ENCODE measurements around the gene RAD51C.
"Not testable (repeated sequence)": the region's sequence is repeated elsewhere in the genome, so short reads cannot be mapped to it uniquely, and the experiment has no call there.

Gene RAD51C

GRCh38 chr17:58741121-58741625 is 48.8 kb downstream of the RAD51C start:
- DNase-seq (ENCODE audit: low read depth), result peak; percentile 85

- DNase-seq (ENCODE audit: low read depth), result no peak
These were observed 55.3 kb downstream of the RAD51C start for GRCh38 chr17:58747674-58748073.

GRCh38 chr17:58749627-58750026 is 57.2 kb downstream of the RAD51C start:
- not testable (repeated sequence) for DNase-seq (ENCODE audit: low read depth)

GRCh38 chr17:58753026-58753425 is 60.6 kb downstream of the RAD51C start:
- no peak for DNase-seq (ENCODE audit: low read depth)

GRCh38 chr17:58755269-58755576 is 62.8 kb downstream of the RAD51C start:
- DNase-seq (ENCODE audit: low read depth), result no peak

GRCh38 chr17:58755577-58756245 is 63.3 kb downstream of the RAD51C start, which contains the start of gene PPM1E:
Gene PPM1E (plus strand): TSS chr17:58755854.
- peak; percentile 33 for DNase-seq (ENCODE audit: low read depth)

- no peak for DNase-seq (ENCODE audit: low read depth)
These were observed 64.1 kb downstream of the RAD51C start for GRCh38 chr17:58756246-58757161.

- DNase-seq (ENCODE audit: low read depth), result no peak
These were observed 64.8 kb downstream of the RAD51C start for GRCh38 chr17:58757162-58757613.

- no peak for DNase-seq (ENCODE audit: low read depth)
These were observed 66.5 kb downstream of the RAD51C start for GRCh38 chr17:58758890-58759289.

- no peak for DNase-seq (ENCODE audit: low read depth)
These were observed 67.1 kb downstream of the RAD51C start for GRCh38 chr17:58759522-58759921.

- DNase-seq (ENCODE audit: low read depth), result no peak
These were observed 67.8 kb downstream of the RAD51C start for GRCh38 chr17:58760248-58760647.

GRCh38 chr17:58763263-58763662 is 70.9 kb downstream of the RAD51C start:
- no peak for DNase-seq (ENCODE audit: low read depth)

- DNase-seq (ENCODE audit: low read depth), result no peak
These were observed 72.0 kb downstream of the RAD51C start for GRCh38 chr17:58764373-58764772.

- DNase-seq (ENCODE audit: low read depth), result not testable (repeated sequence)
These were observed 86.1 kb downstream of the RAD51C start for GRCh38 chr17:58778482-58778881.

- DNase-seq (ENCODE audit: low read depth), result no peak
These were observed 87.0 kb downstream of the RAD51C start for GRCh38 chr17:58779446-58779845.

- DNase-seq (ENCODE audit: low read depth), result no peak
These were observed 91.0 kb downstream of the RAD51C start for GRCh38 chr17:58783380-58783779.

- DNase-seq (ENCODE audit: low read depth), result no peak
These were observed 92.7 kb downstream of the RAD51C start for GRCh38 chr17:58785097-58785496.
